Activated CD4-positive, alpha-beta T cell treated with anti-CD3 and anti-CD28 coated beads, Interleukin-2, amount 10 ng/mL, durations not matched to agents 24 days and 14 days (primary cell): ENCODE data around the gene MED15. TPM values are rescaled to one million over a fixed set of nuclear protein-coding genes. Genes with fewer than 3 reads are reported as not detected.

Experiments
- DNase-seq: peaks from one replicate; pipeline ENCODE4 v3.0.0; 2022
- H3K27ac Mint-ChIP-seq: one replicate; pipeline ENCODE4 v1.8.0; 2022; ENCODE audit warnings: mild to moderate bottlenecking, mixed read lengths
- H3K27me3 Mint-ChIP-seq: one replicate; pipeline ENCODE4 v1.8.0; 2022; ENCODE audit warnings: mixed read lengths
- H3K36me3 Mint-ChIP-seq: one replicate; pipeline ENCODE4 v1.8.0; 2022; ENCODE audit warnings: low read depth, mild to moderate bottlenecking, mixed read lengths
- H3K4me1 Mint-ChIP-seq: one replicate; pipeline ENCODE4 v1.8.0; 2021; ENCODE audit warnings: mixed read lengths
- H3K4me3 Mint-ChIP-seq: one replicate; pipeline ENCODE4 v1.8.0; 2022; ENCODE audit warnings: mild to moderate bottlenecking, moderate library complexity, mixed read lengths
- H3K9me3 Mint-ChIP-seq: one replicate; pipeline ENCODE4 v1.8.0; 2021; ENCODE audit warnings: mixed read lengths
- intact Hi-C: fragments of 100-400 bp; cut with micrococcal nuclease; formaldehyde crosslinking; loops from one replicate; pipeline ENCODE4 v1.15.1; 2023
- total RNA-seq: library from RNA; stranded (reverse); gene quantifications from 2 replicates; pipeline ENCODE4 v1.2.3, GENCODE V29; 2022

Gene MED15
- total RNA-seq, 1 donor from 2014 or later, result 117 TPM

- Mint-ChIP-seq H3K9me3 (no peaks in the 10 kb centered on the region), H3K4me1 (peaks cover 47% of the 10 kb centered on the region), H3K4me3 (peak overlapping the region; percentile 96), H3K27ac (peak overlapping the region; percentile 95), H3K27me3 (no peaks in the 10 kb centered on the region), H3K36me3 (peaks cover 38% of the 10 kb centered on the region)
- DNase-seq, result peak; percentile 86
- intact Hi-C loops, result loop anchor here (2.0 to 5.0 kb wide), 4 partner anchors 13 to 392 kb away; partner anchors contain the start of genes RANBP1 and TRMT2A
These were observed 2.1 kb downstream of the MED15 start for GRCh38 chr22:20509344-20510047.

DNA sequence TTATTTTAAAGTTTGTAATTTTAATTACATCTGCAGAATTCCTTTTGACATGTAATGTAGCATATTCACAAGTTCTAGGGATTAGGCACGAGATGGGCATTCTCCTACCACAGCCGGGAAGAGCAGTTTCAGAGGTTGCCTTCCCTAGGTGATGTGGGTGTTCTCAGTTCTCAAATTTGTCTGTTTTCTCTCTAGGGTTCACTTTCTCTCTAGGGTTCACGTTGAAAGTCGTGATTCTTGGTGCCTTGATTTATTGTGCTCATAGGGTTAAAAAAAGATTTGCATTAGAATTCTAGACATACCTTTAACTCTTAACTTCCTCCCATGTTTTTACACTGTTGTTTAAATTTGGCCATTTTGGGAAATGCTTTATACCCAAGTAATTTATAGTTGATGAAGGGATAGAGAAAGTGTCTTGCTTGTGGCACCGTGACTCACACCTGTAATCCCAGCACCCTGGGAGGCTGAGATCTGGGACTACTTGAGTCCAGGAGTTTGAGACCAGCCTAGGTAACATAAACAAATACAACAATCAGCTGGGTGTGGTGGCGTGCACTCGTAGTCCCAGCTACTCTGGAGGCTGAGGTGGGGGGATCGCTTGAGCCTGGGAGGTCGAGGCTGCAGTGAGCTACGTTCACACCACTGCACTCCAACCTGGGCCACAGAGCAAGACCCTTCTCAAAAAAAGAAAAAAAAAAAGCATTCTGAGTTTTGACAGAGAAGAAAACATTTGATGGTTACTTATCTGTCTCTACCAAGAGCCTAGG is 3.6 kb downstream of the MED15 start:
- Mint-ChIP-seq H3K4me3 (peak overlapping the region; percentile 51), H3K27ac (peak overlapping the region; percentile 34), H3K36me3 (peaks cover 38% of the 10 kb centered on the region), H3K9me3 (no peaks in the 10 kb centered on the region), H3K4me1 (peaks cover 50% of the 10 kb centered on the region), H3K27me3 (no peaks in the 10 kb centered on the region)
- DNase-seq, result no peak
- intact Hi-C loops, result no loop called here

DNA sequence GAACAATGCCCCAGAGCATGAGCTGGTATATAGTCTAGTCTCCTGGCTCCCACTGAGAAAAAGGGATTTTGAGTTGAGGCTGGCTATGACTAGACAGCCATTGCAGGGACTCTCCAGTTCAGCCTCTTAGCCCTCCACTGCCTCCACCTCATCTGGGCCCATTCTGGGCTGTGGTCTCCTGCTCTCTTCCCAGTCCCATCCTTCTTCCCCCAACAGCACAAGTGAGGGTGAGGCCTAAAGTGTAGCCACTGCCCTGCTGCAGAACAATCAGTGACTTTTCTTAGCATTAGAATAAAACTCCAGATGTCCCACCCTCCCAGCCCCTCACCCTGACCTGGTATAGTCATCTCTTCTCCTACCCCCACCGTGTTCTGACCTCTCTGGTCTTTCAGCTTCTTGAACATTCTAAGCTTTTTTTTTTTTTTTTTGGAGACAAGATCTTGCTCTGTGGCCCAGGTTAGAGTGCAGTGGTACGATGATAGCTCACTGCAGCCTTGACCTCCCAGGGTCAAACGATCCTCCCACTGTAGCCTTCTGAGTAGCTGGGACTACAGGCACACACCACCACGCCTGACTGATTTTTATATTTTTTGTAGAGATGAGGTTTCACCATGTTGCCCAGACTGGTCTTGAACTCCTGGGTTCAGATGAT is 4.3 kb downstream of the MED15 start:
- Mint-ChIP-seq H3K27ac (peak overlapping the region; percentile 64), H3K27me3 (no peaks in the 10 kb centered on the region), H3K4me3 (no peak overlapping the region), H3K9me3 (no peaks in the 10 kb centered on the region), H3K4me1 (peaks cover 50% of the 10 kb centered on the region), H3K36me3 (peaks cover 38% of the 10 kb centered on the region)
- no peak for DNase-seq
- intact Hi-C loops, result no loop called here

DNA sequence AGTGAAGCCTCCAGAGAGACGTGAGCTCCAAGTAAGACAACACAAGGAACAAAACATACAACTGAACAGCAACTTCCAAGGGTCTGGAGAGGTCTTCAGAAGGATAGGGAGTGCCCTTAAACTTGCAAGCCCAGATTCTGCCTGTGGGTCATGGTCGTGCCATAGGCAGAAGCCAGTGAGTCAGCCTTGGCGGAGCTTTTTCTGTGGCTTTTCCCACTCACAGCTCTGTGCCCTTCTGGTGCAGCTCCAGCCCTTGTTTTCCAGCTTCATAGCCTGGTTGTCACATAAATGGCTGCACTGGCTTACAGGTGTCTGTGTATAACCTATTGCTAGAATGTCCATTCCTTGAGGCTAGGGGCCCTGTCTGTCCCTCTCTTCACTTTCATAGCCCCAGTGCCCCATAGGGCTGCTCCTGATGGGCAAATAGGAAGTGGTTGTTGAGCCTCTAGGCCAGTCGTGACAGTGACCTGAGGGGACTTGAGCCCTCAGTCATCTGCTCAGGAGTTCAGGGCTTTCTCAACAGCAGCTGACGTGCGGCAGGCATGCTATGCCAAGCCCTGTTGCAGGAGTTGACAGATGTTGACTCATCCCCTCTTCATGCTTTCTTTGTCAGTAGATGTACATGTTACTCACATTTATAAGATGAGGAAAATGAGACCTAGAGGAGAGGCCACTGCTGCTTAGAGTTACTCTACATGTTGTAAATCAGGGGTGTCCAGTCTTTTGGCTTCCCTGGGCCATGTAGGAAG is 7.4 kb downstream of the MED15 start:
- Mint-ChIP-seq H3K4me1 (peaks cover 39% of the 10 kb centered on the region), H3K4me3 (no peak overlapping the region), H3K27ac (peak overlapping the region; percentile 46), H3K36me3 (peaks cover 29% of the 10 kb centered on the region), H3K9me3 (no peaks in the 10 kb centered on the region), H3K27me3 (no peaks in the 10 kb centered on the region)
- DNase-seq, result no peak
- intact Hi-C loops, result no loop called here

GRCh38 chr22:20516399-20516798 is 9.0 kb downstream of the MED15 start:
- no peak overlapping the region for H3K27ac Mint-ChIP-seq

DNA sequence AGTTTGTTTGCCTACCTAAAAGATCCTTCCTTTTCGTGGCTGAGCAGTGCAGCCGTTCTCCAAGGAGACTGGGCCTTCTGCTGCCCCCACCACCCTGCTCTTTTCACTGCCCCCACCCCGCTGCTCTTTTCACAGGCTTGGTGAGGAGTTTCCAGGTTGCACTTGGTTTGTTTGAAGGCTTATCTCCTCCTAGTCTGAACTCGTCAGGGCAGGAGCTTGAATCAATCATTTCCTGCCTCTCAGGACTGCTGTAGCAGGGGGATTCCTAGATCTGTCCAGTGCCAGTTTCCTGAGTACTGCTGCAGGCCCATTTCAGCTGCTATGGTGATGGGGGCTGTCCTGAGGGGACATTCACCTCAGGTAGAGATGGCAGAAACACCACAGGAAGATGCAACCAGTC is 10.0 kb downstream of the MED15 start:
- peak overlapping the region; percentile 74 for H3K27ac Mint-ChIP-seq
- H3K4me3 Mint-ChIP-seq, result peak overlapping the region; percentile 1
- H3K36me3 Mint-ChIP-seq, result peaks cover 36% of the 10 kb centered on the region
- no peak for DNase-seq
- H3K27me3 Mint-ChIP-seq, result no peaks in the 10 kb centered on the region
- peaks cover 35% of the 10 kb centered on the region for H3K4me1 Mint-ChIP-seq
- intact Hi-C loops, result no loop called here
- H3K9me3 Mint-ChIP-seq, result no peaks in the 10 kb centered on the region

More at GRCh38 chr22:20516399-20516798, 9.0 kb downstream of the MED15 start:
- intact Hi-C loops, result no loop called here
- no peak for DNase-seq
- peaks cover 37% of the 10 kb centered on the region for H3K4me1 Mint-ChIP-seq
- H3K9me3 Mint-ChIP-seq, result no peaks in the 10 kb centered on the region
- H3K36me3 Mint-ChIP-seq, result peaks cover 34% of the 10 kb centered on the region
- no peaks in the 10 kb centered on the region for H3K27me3 Mint-ChIP-seq
- H3K4me3 Mint-ChIP-seq, result no peak overlapping the region

- Mint-ChIP-seq H3K36me3 (peaks cover 38% of the 10 kb centered on the region), H3K4me1 (peaks cover 41% of the 10 kb centered on the region), H3K27me3 (no peaks in the 10 kb centered on the region), H3K4me3 (no peak overlapping the region), H3K27ac (peak overlapping the region; percentile 74), H3K9me3 (no peaks in the 10 kb centered on the region)
- no peak for DNase-seq
- intact Hi-C loops, result no loop called here
These were observed 10.6 kb downstream of the MED15 start for GRCh38 chr22:20517841-20518592.

DNA sequence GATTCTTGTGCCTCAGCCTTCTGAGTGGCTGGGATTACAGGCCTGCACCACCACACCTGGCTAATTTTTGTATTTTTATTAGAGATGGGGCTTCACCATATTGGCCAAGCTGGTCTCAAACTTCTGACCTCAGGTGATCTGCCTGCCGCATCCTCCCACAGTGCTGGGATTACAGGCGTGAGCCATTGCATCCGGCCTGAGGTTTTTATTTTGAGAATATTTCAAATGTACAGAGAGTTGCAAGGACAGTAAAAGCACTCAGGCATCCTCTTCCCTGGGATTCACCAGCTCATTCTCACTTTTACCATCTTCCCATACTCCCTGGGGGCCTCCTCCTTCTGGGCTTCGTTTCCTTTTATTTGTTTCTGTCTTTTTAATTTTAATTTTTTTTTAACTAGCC is 12.1 kb downstream of the MED15 start:
- Mint-ChIP-seq H3K4me3 (no peak overlapping the region), H3K9me3 (no peaks in the 10 kb centered on the region), H3K36me3 (peaks cover 33% of the 10 kb centered on the region), H3K27me3 (no peaks in the 10 kb centered on the region), H3K27ac (peak overlapping the region; percentile 54), H3K4me1 (peaks cover 46% of the 10 kb centered on the region)
- no peak for DNase-seq
- intact Hi-C loops, result no loop called here

DNA sequence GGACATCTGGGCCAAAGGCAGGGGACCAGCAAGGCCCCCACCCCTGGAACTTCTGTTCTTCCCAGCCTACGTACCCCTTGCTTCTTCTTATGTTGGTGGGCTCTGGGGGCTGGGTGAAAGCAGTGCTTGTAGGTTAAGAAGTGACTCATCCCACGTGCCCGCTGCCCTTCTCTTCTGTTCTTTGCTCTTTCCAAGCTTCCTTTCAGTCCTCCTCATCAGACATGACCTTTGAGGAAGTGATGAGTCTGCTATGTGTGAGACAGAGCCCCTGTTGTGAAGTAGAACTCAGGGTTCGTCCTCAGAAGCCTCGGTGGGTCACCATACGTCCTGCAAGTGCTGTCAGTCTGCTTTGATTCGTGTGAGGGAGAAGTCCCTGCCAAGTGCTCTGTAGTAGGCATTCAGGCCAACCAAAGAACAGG is 12.7 kb downstream of the MED15 start:
- H3K27ac Mint-ChIP-seq, result peak overlapping the region; percentile 54
- H3K4me1 Mint-ChIP-seq, result peaks cover 45% of the 10 kb centered on the region
- peaks cover 33% of the 10 kb centered on the region for H3K36me3 Mint-ChIP-seq
- H3K9me3 Mint-ChIP-seq, result no peaks in the 10 kb centered on the region
- intact Hi-C loops, result no loop called here
- H3K4me3 Mint-ChIP-seq, result no peak overlapping the region
- no peak for DNase-seq
- no peaks in the 10 kb centered on the region for H3K27me3 Mint-ChIP-seq

- peaks cover 52% of the 10 kb centered on the region for H3K4me1 Mint-ChIP-seq
- DNase-seq, result no peak
- H3K27ac Mint-ChIP-seq, result peak overlapping the region; percentile 65
- no peaks in the 10 kb centered on the region for H3K9me3 Mint-ChIP-seq
- H3K36me3 Mint-ChIP-seq, result peaks cover 45% of the 10 kb centered on the region
- H3K4me3 Mint-ChIP-seq, result peak overlapping the region; percentile 11
- intact Hi-C loops, result loop anchor here (2.0 kb wide), 1 partner anchor 14 kb away; no protein-coding TSS in a partner anchor
- H3K27me3 Mint-ChIP-seq, result no peaks in the 10 kb centered on the region
These were observed 15.0 kb downstream of the MED15 start for GRCh38 chr22:20522134-20523004.

- H3K27ac Mint-ChIP-seq, result peak overlapping the region; percentile 76
These were observed 15.9 kb downstream of the MED15 start for GRCh38 chr22:20523086-20523983.

More at GRCh38 chr22:20523086-20523983, 15.9 kb downstream of the MED15 start:
- H3K9me3 Mint-ChIP-seq, result no peaks in the 10 kb centered on the region
- peaks cover 49% of the 10 kb centered on the region for H3K4me1 Mint-ChIP-seq
- DNase-seq, result peak; percentile 65
- peak overlapping the region; percentile 49 for H3K4me3 Mint-ChIP-seq
- no peaks in the 10 kb centered on the region for H3K27me3 Mint-ChIP-seq
- H3K36me3 Mint-ChIP-seq, result peaks cover 46% of the 10 kb centered on the region
- intact Hi-C loops, result loop anchor here (2.0 kb wide), 1 partner anchor 15 kb away; no protein-coding TSS in a partner anchor
